Endothelial cell (in vitro differentiated cells): ENCODE data around the gene USP12. TPM values are rescaled to one million over a fixed set of nuclear protein-coding genes. Genes with fewer than 3 reads are reported as not detected.
A peak's percentile ranks its signal among the peaks of the same experiment; 100 is the strongest.

Experiments used
- DNase-seq: peaks from one replicate; pipeline ENCODE4 v3.0.0; 2021; ENCODE audit warnings: low spot score
- H3K27ac Mint-ChIP-seq: one replicate; pipeline ENCODE4 v1.8.0; 2021; ENCODE audit warnings: mixed read lengths, inconsistent platforms; ENCODE audit not compliant: unreplicated experiment
- H3K27me3 Mint-ChIP-seq: one replicate; pipeline ENCODE4 v1.8.0; 2021; ENCODE audit warnings: mild to moderate bottlenecking, moderate library complexity, mixed read lengths, inconsistent platforms; ENCODE audit not compliant: unreplicated experiment
- H3K36me3 Mint-ChIP-seq: one replicate; pipeline ENCODE4 v1.8.0; 2021; ENCODE audit warnings: mild to moderate bottlenecking, low read depth, mixed read lengths, inconsistent platforms; ENCODE audit not compliant: unreplicated experiment
- H3K4me1 Mint-ChIP-seq: one replicate; pipeline ENCODE4 v1.8.0; 2021; ENCODE audit warnings: mild to moderate bottlenecking, mixed read lengths, inconsistent platforms; ENCODE audit not compliant: unreplicated experiment
- H3K4me3 Mint-ChIP-seq: one replicate; pipeline ENCODE4 v1.8.0; 2021; ENCODE audit warnings: mild to moderate bottlenecking, mixed read lengths, inconsistent platforms; ENCODE audit not compliant: unreplicated experiment
- H3K9me3 Mint-ChIP-seq: one replicate; pipeline ENCODE4 v1.8.0; 2021; ENCODE audit warnings: mixed read lengths, inconsistent platforms; ENCODE audit not compliant: unreplicated experiment
- total RNA-seq: library from RNA; stranded (reverse); fragmentation: NEBNext Ultra II Directional; extraction: Animal tissue kit (Norgen Biotek cat#: 25700); gene quantifications from one replicate; pipeline ENCODE4 v1.2.1, GENCODE V29; 2021; ENCODE audit not compliant: unreplicated experiment
- TF ChIP-seq, protein P1 (sequence below): fragments of 200-600 bp; sonication (generic); IDR thresholded peaks from one replicate; pipeline ENCODE4 v1.5.0; 2021; ENCODE audit warnings: antibody characterized with exemption; ENCODE audit not compliant: unreplicated experiment

The USP12 gene
- total RNA-seq, 1 donor from 2014 or later, result 29.7 TPM

DNA sequence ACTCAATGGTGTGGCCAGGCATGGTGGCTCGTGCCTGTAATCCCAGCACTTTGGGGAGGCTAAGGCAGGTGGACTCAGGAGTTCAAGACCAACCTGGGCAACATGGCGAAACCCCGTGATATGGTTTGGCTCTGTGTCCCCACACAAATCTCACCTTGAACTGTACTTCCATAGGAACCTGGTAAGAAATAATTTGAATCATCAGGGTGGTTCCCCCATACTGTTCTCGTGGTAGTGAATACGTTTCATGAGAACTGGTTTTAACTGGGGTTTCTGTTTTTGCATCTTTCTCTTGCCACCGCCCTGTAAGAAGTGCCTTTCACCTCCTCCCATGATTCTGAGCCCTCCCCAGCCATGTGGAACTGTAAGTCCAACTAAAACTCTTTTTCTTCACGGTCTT, 49.6 kb downstream of the USP12 start:
- TF ChIP-seq, protein P1, sequence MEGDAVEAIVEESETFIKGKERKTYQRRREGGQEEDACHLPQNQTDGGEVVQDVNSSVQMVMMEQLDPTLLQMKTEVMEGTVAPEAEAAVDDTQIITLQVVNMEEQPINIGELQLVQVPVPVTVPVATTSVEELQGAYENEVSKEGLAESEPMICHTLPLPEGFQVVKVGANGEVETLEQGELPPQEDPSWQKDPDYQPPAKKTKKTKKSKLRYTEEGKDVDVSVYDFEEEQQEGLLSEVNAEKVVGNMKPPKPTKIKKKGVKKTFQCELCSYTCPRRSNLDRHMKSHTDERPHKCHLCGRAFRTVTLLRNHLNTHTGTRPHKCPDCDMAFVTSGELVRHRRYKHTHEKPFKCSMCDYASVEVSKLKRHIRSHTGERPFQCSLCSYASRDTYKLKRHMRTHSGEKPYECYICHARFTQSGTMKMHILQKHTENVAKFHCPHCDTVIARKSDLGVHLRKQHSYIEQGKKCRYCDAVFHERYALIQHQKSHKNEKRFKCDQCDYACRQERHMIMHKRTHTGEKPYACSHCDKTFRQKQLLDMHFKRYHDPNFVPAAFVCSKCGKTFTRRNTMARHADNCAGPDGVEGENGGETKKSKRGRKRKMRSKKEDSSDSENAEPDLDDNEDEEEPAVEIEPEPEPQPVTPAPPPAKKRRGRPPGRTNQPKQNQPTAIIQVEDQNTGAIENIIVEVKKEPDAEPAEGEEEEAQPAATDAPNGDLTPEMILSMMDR, result no peak
- H3K4me1 Mint-ChIP-seq, result peaks cover 30% of the 10 kb centered on the region
- H3K36me3 Mint-ChIP-seq, result peaks cover 28% of the 10 kb centered on the region
- peaks cover 3% of the 10 kb centered on the region for H3K27me3 Mint-ChIP-seq
- no peak overlapping the region for H3K27ac Mint-ChIP-seq
- no peak overlapping the region for H3K4me3 Mint-ChIP-seq
- no peaks in the 10 kb centered on the region for H3K9me3 Mint-ChIP-seq
- no peak for DNase-seq

GRCh38 chr13:27120811-27121210, 50.8 kb downstream of the USP12 start:
- no peak for DNase-seq
- Mint-ChIP-seq H3K27ac (peak overlapping the region; percentile 48), H3K4me1 (peaks cover 26% of the 10 kb centered on the region), H3K9me3 (no peaks in the 10 kb centered on the region), H3K27me3 (peaks cover 3% of the 10 kb centered on the region), H3K4me3 (no peak overlapping the region), H3K36me3 (peaks cover 28% of the 10 kb centered on the region)
- TF ChIP-seq, protein P1, result no peak

DNA sequence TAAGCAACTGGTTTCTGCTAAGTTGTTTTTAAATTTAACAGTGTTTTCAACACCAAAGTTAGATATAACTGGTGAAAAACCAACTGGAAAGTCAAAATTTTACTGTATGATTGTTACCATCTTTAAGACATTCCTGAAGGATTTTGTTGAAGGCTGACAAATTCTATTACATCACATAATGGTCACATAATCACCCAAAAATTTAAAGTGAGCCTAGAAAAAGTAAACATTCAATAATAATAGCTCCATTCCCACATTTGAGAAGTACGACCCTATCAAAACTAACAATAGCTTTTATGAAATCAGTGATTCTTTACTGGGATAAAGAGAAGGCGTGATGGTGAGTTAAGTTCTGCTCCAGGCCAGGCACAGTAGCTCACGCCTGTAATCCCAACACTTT, 51.6 kb downstream of the USP12 start:
- H3K4me1 Mint-ChIP-seq, result peaks cover 26% of the 10 kb centered on the region
- no peaks in the 10 kb centered on the region for H3K9me3 Mint-ChIP-seq
- no peak overlapping the region for H3K4me3 Mint-ChIP-seq
- no peak for DNase-seq
- TF ChIP-seq, protein P1, result no peak
- H3K27ac Mint-ChIP-seq, result no peak overlapping the region
- H3K27me3 Mint-ChIP-seq, result no peaks in the 10 kb centered on the region
- H3K36me3 Mint-ChIP-seq, result peaks cover 23% of the 10 kb centered on the region

DNA sequence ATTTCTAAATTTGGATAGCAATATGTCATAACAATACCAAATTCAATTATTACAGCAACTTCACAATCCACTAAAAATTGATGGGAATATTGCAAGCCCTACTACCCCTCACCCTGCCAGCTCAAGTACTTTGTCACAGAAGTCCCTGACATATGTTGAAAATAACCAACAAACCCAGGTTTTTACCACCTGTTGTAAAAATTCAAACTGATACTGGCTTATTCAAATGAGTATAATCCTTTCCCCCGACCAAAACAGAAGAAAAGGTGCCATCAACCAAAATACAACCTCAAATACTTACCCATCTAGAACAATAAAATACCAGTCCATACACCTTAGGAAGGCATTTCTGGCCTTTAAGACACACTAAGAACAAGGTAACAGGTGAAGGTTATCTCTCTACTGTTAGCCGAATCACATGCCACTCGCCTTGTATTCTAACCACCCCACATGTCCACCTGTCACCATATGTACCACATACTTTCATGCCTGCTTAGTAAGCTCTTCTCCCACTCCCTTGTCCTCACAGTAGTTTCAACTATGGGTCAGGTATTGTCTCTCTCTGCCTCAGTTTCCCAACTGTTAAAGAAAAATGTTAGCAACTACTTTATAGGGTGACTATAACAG, 53.1 kb downstream of the USP12 start:
- Mint-ChIP-seq H3K4me1 (peaks cover 26% of the 10 kb centered on the region), H3K36me3 (peaks cover 13% of the 10 kb centered on the region), H3K27ac (no peak overlapping the region), H3K4me3 (no peak overlapping the region), H3K27me3 (no peaks in the 10 kb centered on the region), H3K9me3 (no peaks in the 10 kb centered on the region)
- TF ChIP-seq, protein P1, result no peak
- DNase-seq, result no peak

DNA sequence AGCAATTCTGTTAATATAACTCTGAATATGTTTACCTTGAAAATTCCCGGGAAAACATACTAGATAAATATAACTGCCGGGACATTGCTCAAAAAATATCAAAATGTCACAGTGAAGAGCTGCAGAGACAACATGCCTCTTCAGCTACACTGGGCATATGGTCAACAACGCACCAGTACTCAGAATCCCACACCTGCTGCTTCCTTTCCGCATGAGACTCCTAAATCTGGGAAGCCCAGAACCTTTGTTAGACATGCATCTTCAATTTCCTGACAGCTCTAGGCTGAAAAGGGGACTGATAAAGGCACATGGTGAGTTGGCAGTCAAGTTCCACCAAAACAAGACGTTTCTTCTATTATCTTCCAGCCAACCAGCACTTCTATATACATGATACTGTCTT, 53.7 kb downstream of the USP12 start:
- peaks cover 8% of the 10 kb centered on the region for H3K36me3 Mint-ChIP-seq
- H3K4me3 Mint-ChIP-seq, result no peak overlapping the region
- no peak for DNase-seq
- H3K9me3 Mint-ChIP-seq, result no peaks in the 10 kb centered on the region
- H3K4me1 Mint-ChIP-seq, result peaks cover 26% of the 10 kb centered on the region
- TF ChIP-seq, protein P1, result no peak
- H3K27me3 Mint-ChIP-seq, result no peaks in the 10 kb centered on the region
- H3K27ac Mint-ChIP-seq, result no peak overlapping the region
